GM12878 (cell line): ENCODE results near the gene IMMP2L. TPM values are rescaled to one million over a fixed set of nuclear protein-coding genes. Genes with fewer than 3 reads are reported as not detected.

ENCODE experiments used
- ATAC-seq: fragments of 200-7000 bp; cut with Tn5 transposase; 3 replicates; pipeline ENCODE4 v1.9.1; 2020; ENCODE audit warnings: mild to moderate bottlenecking, moderate library complexity
- BruUV-seq: library from RNA; stranded (reverse); fragments of 400-500 nt; replicated peaks from 2 replicates; lab custom pipeline; 2021; lab: Mats Ljungman, UMichigan
- CTCF ChIA-PET: fragments of 300-600 bp; sonication (Branson Sonifier 250); formaldehyde crosslinking; extraction: SDS; loops from one replicate; lab custom pipeline; 2021; ENCODE audit warnings: inconsistent platforms; lab: Yijun Ruan, JAX
- POLR2A ChIA-PET: fragments of 350-600 bp; formaldehyde crosslinking; extraction: SDS; loops from one replicate; lab custom pipeline; 2021; ENCODE audit warnings: inconsistent platforms; lab: Charles Lee
- RAD21 ChIA-PET: fragments of 300-600 bp; sonication (Branson Sonifier 250); formaldehyde crosslinking; loops from one replicate; lab custom pipeline; 2023; ENCODE audit warnings: antibody characterized with exemption; ENCODE audit not compliant: unreplicated experiment; lab: Charles Lee
- SMC1A ChIA-PET: fragments of 300-600 bp; sonication (Branson Sonifier 250); formaldehyde crosslinking; loops from one replicate; lab custom pipeline; 2023; ENCODE audit not compliant: unreplicated experiment, uncharacterized antibody; lab: Charles Lee
- DNase-seq: peaks from one replicate; pipeline ENCODE4 v3.0.0-alpha.2; 2011; ENCODE audit warnings: low read depth, low spot score
- FAIRE-seq: peaks from 3 replicates; lab custom pipeline; 2011; peaks lifted over from hg19 to GRCh38; lab: Jason Lieb, UNC
- H2AFZ ChIP-seq: 2 replicates; pipeline ENCODE4 v1.6.0; 2011; ENCODE audit warnings: low read depth, low read length, control low read depth; ENCODE audit not compliant: control insufficient read depth
- H3K27ac ChIP-seq: 2 replicates; pipeline ENCODE4 v1.5.1; 2011; ENCODE audit warnings: control low read depth; ENCODE audit not compliant: control insufficient read depth, insufficient read depth
- H3K27me3 ChIP-seq, 2 experiments: replicated peaks in 1 of 2; 2 replicates each; pipeline versions ENCODE4 v1.6.0 to v1.6.1; 2011; ENCODE audit warnings: low read length in 1 of 2; ENCODE audit not compliant: control insufficient read depth in 2 of 2, insufficient read depth in 2 of 2
- H3K36me3 ChIP-seq, 2 experiments: 2 replicates each; pipeline ENCODE4 v1.5.1; 2011; ENCODE audit warnings: low read length in 1 of 2; ENCODE audit not compliant: control insufficient read depth in 2 of 2, insufficient read depth in 2 of 2
- H3K4me1 ChIP-seq: 2 replicates; pipeline ENCODE4 v1.6.1; 2011; ENCODE audit warnings: mild to moderate bottlenecking, low read length, moderate library complexity, mixed read lengths; ENCODE audit not compliant: control insufficient read depth, insufficient read depth
- H3K4me2 ChIP-seq: 2 replicates; pipeline ENCODE4 v1.6.0; 2011; ENCODE audit warnings: control low read depth; ENCODE audit not compliant: control insufficient read depth, insufficient read depth
- H3K4me3 ChIP-seq: fragments of 200-600 bp; sonication (generic); 2 replicates; pipeline ENCODE4 v1.5.1; 2016
- H3K79me2 ChIP-seq: 2 replicates; pipeline ENCODE4 v1.6.0; 2011; ENCODE audit warnings: low read length; ENCODE audit not compliant: control insufficient read depth, insufficient read depth
- H3K9ac ChIP-seq: 2 replicates; pipeline ENCODE4 v1.8.0; 2011; ENCODE audit warnings: low read length, control low read depth, mixed read lengths; ENCODE audit not compliant: control insufficient read depth, insufficient read depth
- H3K9me3 ChIP-seq: replicated peaks from 3 replicates; pipeline ENCODE4 v1.5.1; 2011; ENCODE audit warnings: mild to moderate bottlenecking, low read length; ENCODE audit not compliant: control insufficient read depth, insufficient read depth
- H4K20me1 ChIP-seq: 2 replicates; pipeline ENCODE4 v1.6.0; 2011; ENCODE audit not compliant: control insufficient read depth, insufficient read depth
- CBX3 ChIP-seq: fragments of 200-600 bp; sonication (generic); IDR thresholded peaks from 2 replicates; pipeline ENCODE4 v1.6.1; 2016; ENCODE audit warnings: low read depth, borderline replicate concordance
- CREB1 ChIP-seq: IDR thresholded peaks from 2 replicates; pipeline ENCODE4 v1.6.1; 2012; ENCODE audit warnings: low read depth, mild to moderate bottlenecking, inconsistent platforms
- CREM ChIP-seq: IDR thresholded peaks from 2 replicates; pipeline ENCODE4 v1.6.1; 2014; ENCODE audit warnings: antibody characterized with exemption, low read depth
- ETV6 ChIP-seq, 2 experiments: fragments of 450-650 bp in 1 of 2; IDR thresholded peaks in 1 of 2; conservative IDR thresholded peaks in 1 of 2; 2 replicates each; pipeline ENCODE4 v1.6.1; 2014; ENCODE audit warnings: antibody characterized with exemption in 1 of 2, borderline replicate concordance in 1 of 2, low read depth in 1 of 2, mild to moderate bottlenecking in 1 of 2, moderate library complexity in 1 of 2
- HCFC1 ChIP-seq: fragments of 150-350 bp; IDR thresholded peaks from 2 replicates; pipeline ENCODE4 v1.6.1; 2014; ENCODE audit warnings: low read length
- POLR2AphosphoS2 ChIP-seq: IDR thresholded peaks from 2 replicates; pipeline ENCODE4 v1.6.1; 2011; ENCODE audit warnings: low read depth, mild to moderate bottlenecking, low read length, improper control_type of control experiment, moderate library complexity
- SIX5 ChIP-seq: IDR thresholded peaks from 2 replicates; pipeline ENCODE4 v1.6.1; 2011; ENCODE audit warnings: mild to moderate bottlenecking, low read depth, low read length, moderate library complexity; ENCODE audit not compliant: severe bottlenecking
- SP1 ChIP-seq: IDR thresholded peaks from one replicate; pipeline ENCODE4 v1.6.1; 2011; ENCODE audit warnings: low read depth, low read length
- TCF12 ChIP-seq: IDR thresholded peaks from 2 replicates; pipeline ENCODE4 v1.6.1; 2011; ENCODE audit warnings: low read depth, mild to moderate bottlenecking, low read length
- YBX1 ChIP-seq: fragments of 450-650 bp; IDR thresholded peaks from 2 replicates; pipeline ENCODE4 v1.6.1; 2016; ENCODE audit warnings: antibody characterized with exemption
- ZNF217 ChIP-seq: fragments of 450-650 bp; IDR thresholded peaks from 2 replicates; pipeline ENCODE4 v1.6.1; 2017; ENCODE audit warnings: antibody characterized with exemption, mild to moderate bottlenecking
- WGBS: methylation state at CpG from one replicate; pipeline ENCODE4 v1.1.6; 2016; ENCODE audit warnings: low lambda C conversion rate; ENCODE audit not compliant: insufficient replicate concordance, insufficient coverage; ENCODE audit errors: missing lambda C conversion rate; 5-methylcytosine and 5-hydroxymethylcytosine counted together
- in situ Hi-C: fragments of 300-500 bp; cut with MboI; formaldehyde crosslinking; loops from 9 replicates; pipeline ENCODE4 v1.14.3; 2018; ENCODE audit warnings: mixed read lengths
- intact Hi-C: fragments of 100-400 bp; cut with micrococcal nuclease; formaldehyde crosslinking; loops from one replicate; pipeline ENCODE4 v1.14.2; 2022; ENCODE audit not compliant: unreplicated experiment
- polyA plus RNA-seq, 11 experiments: library from polyadenylated mRNA; depleted of rRNA in 4 of 11; unstranded in 6 of 11; stranded (reverse) in 5 of 11; fragments of >200 nt; fragmentation: Nextera tagmentation in 4 of 11; fragmentation: Illumina TruSeq in 1 of 11; extraction: Ambion mirVana in 4 of 11; extraction: Trizol in 1 of 11; gene quantifications; 1 replicate in 1 of 11; 2 replicates in 10 of 11; pipeline versions ENCODE4 v1.2.1 to v1.2.3, GENCODE V29; 2011 to 2016; ENCODE audit warnings: inconsistent platforms in 2 of 11, missing spikeins in 2 of 11, low read depth in 1 of 11
- total RNA-seq, 4 experiments: library from RNA; depleted of rRNA in 3 of 4; stranded (reverse); fragments of >200 nt in 3 of 4; fragmentation: Illumina TruSeq in 1 of 4; extraction: Trizol in 1 of 4; gene quantifications; 2 replicates each; pipeline versions ENCODE4 v1.2.1 to v1.2.3, GENCODE V29; 2013 to 2021
- TF ChIP-seq, protein P1 (sequence below): fragments of 450-650 bp; IDR thresholded peaks from 2 replicates; pipeline ENCODE4 v1.6.1; 2017; ENCODE audit warnings: mild to moderate bottlenecking, moderate library complexity
- TF ChIP-seq, protein P2 (sequence below): IDR thresholded peaks from 2 replicates; pipeline ENCODE4 v1.6.1; 2012; ENCODE audit warnings: low read depth, low read length, improper control_type of control experiment

Gene IMMP2L
- total and polyA plus RNA-seq, 10 of the 15 experiments (the other 5 are each of a cell fraction or from before 2014, with no cell fraction given): 12.6 to 46.3 (median 19.6) TPM

- WGBS: 66% methylated on average over 2 of the region's 2 CpGs
Measured at GRCh38 chr7:111492234-111492633, 70.1 kb downstream of the IMMP2L start.

DNA sequence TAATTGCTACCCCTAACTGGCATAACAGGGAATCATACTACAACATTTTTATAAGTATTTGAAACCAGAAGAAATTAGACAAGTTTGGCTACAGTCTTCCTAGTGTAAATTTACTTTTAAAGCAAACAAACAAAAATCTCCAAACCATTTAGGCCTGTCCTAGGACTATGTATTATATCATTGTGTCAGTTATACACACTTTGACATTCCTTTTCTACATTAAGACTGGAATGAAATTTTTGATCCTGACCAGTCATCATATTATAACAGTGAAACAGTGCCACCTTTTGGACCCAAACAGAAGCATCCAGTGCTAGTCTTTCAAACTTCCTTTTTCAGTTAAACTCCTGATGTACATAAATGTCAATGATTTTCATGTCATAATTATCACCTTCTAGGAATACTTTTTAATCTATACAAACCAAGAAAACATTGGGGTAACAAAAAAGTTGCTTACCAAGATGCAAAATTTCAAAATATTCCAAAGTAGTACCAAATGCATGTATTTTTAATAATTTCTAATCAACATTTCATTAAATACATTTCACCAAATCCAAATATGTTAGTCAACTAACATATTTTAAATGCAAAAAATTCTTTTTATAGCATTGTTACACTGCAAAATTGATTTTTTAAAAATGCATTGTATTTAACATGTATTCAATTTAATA lies 75.7 kb downstream of the IMMP2L start:
- no TSS peak for BruUV-seq
- Histone ChIP-seq H3K79me2 (no peaks in the 10 kb centered on the region), H3K9ac (no peak overlapping the region), H3K27me3 (no peaks in the 10 kb centered on the region), H3K27ac (no peak overlapping the region), H3K4me1 (no peaks in the 10 kb centered on the region), H3K9me3 (no peaks in the 10 kb centered on the region), H3K36me3 (no peaks in the 10 kb centered on the region), H3K4me3 (no peak overlapping the region), H2AFZ (no peak overlapping the region), H4K20me1 (no peaks in the 10 kb centered on the region), H3K4me2 (no peak overlapping the region)
- FAIRE-seq (peak; percentile 80), ATAC-seq (peak; percentile 72), DNase-seq (peak; percentile 13)
- in situ Hi-C loops (loop anchor here (5.0 kb wide), 1 partner anchor 394 kb away; the partner anchor contains the start of gene LRRN3), intact Hi-C loops (loop anchor here (2.0 to 5.0 kb wide), 5 partner anchors 76 to 1644 kb away; partner anchors contain the start of genes IMMP2L and LRRN3)
- POLR2A ChIA-PET: no interaction called here
- CTCF ChIA-PET: no interaction called here
- SMC1A ChIA-PET: interaction anchor here (1.8 kb wide), 1 partner anchor 75 kb away, joined by 7 read pairs; the partner anchor contains the start of gene IMMP2L
- RAD21 ChIA-PET: no interaction called here
- TF ChIP-seq ETV6 (conservative IDR thresholded peaks at IDR 0.05 in 1 of 2, IDR thresholded peaks at IDR 0.05 in 1 of 2; ENCODE audit: borderline replicate concordance in 1 of 2, low read depth in 1 of 2): no peak
- TF ChIP-seq SIX5: no peak
- TF ChIP-seq YBX1: no peak
- TF ChIP-seq CBX3: no peak
- no peak for TF ChIP-seq SP1
- TF ChIP-seq, protein P1, sequence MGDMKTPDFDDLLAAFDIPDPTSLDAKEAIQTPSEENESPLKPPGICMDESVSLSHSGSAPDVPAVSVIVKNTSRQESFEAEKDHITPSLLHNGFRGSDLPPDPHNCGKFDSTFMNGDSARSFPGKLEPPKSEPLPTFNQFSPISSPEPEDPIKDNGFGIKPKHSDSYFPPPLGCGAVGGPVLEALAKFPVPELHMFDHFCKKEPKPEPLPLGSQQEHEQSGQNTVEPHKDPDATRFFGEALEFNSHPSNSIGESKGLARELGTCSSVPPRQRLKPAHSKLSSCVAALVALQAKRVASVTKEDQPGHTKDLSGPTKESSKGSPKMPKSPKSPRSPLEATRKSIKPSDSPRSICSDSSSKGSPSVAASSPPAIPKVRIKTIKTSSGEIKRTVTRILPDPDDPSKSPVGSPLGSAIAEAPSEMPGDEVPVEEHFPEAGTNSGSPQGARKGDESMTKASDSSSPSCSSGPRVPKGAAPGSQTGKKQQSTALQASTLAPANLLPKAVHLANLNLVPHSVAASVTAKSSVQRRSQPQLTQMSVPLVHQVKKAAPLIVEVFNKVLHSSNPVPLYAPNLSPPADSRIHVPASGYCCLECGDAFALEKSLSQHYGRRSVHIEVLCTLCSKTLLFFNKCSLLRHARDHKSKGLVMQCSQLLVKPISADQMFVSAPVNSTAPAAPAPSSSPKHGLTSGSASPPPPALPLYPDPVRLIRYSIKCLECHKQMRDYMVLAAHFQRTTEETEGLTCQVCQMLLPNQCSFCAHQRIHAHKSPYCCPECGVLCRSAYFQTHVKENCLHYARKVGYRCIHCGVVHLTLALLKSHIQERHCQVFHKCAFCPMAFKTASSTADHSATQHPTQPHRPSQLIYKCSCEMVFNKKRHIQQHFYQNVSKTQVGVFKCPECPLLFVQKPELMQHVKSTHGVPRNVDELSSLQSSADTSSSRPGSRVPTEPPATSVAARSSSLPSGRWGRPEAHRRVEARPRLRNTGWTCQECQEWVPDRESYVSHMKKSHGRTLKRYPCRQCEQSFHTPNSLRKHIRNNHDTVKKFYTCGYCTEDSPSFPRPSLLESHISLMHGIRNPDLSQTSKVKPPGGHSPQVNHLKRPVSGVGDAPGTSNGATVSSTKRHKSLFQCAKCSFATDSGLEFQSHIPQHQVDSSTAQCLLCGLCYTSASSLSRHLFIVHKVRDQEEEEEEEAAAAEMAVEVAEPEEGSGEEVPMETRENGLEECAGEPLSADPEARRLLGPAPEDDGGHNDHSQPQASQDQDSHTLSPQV: peak; percentile 54; the same call in 1 of the 2 replicates
- no peak for TF ChIP-seq CREM
- no peak for TF ChIP-seq CREB1
- no peak for TF ChIP-seq ZNF217
- TF ChIP-seq TCF12: no peak
- TF ChIP-seq, protein P2, sequence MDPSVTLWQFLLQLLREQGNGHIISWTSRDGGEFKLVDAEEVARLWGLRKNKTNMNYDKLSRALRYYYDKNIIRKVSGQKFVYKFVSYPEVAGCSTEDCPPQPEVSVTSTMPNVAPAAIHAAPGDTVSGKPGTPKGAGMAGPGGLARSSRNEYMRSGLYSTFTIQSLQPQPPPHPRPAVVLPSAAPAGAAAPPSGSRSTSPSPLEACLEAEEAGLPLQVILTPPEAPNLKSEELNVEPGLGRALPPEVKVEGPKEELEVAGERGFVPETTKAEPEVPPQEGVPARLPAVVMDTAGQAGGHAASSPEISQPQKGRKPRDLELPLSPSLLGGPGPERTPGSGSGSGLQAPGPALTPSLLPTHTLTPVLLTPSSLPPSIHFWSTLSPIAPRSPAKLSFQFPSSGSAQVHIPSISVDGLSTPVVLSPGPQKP: no peak
- TF ChIP-seq POLR2AphosphoS2: no peak

More at GRCh38 chr7:111492234-111492633, 70.1 kb downstream of the IMMP2L start:
- no peak for ATAC-seq
- no peak overlapping the region for H3K9ac ChIP-seq
- BruUV-seq: no TSS peak
- FAIRE-seq: no peak
- H3K79me2 ChIP-seq: no peaks in the 10 kb centered on the region
- no peaks in the 10 kb centered on the region for H3K9me3 ChIP-seq
- H3K4me2 ChIP-seq: no peak overlapping the region
- H3K27me3 ChIP-seq: no peaks in the 10 kb centered on the region
- CTCF ChIA-PET: interaction anchor here (1.2 kb wide), 1 partner anchor 13 kb away, joined by 3 read pairs; no protein-coding TSS in a partner anchor
- SMC1A ChIA-PET: no interaction called here
- no peaks in the 10 kb centered on the region for H4K20me1 ChIP-seq
- no peak overlapping the region for H3K27ac ChIP-seq
- TF ChIP-seq HCFC1: no peak
- H3K36me3 ChIP-seq: no peaks in the 10 kb centered on the region
- RAD21 ChIA-PET: no interaction called here
- in situ Hi-C loops (loop anchor here (10.0 kb wide), 1 partner anchor 243 kb away; no protein-coding TSS in a partner anchor), intact Hi-C loops (no loop called here)
- no peaks in the 10 kb centered on the region for H3K4me1 ChIP-seq
- no peak overlapping the region for H3K4me3 ChIP-seq
- no peak for DNase-seq
- POLR2A ChIA-PET: no interaction called here
- H2AFZ ChIP-seq: no peak overlapping the region
